Neuronal stem cell (in vitro differentiated cells): Measurements from ENCODE around the gene MLLT3.

Experiments
- DNase-seq: peaks from one replicate; pipeline ENCODE4 v3.0.0-alpha.2; 2013; ENCODE audit warnings: low spot score
- H2AFZ ChIP-seq: one replicate; pipeline ENCODE4 v1.6.1; 2013; ENCODE audit warnings: mild to moderate bottlenecking, low read length, inconsistent platforms
- H2AK5ac ChIP-seq: 2 replicates; pipeline ENCODE4 v1.6.1; 2013; ENCODE audit warnings: low read depth, mild to moderate bottlenecking, inconsistent platforms, low read length, moderate library complexity, mixed read lengths
- H2BK120ac ChIP-seq: 2 replicates; pipeline ENCODE4 v1.6.1; 2013; ENCODE audit warnings: low read depth, mild to moderate bottlenecking, inconsistent platforms, low read length, moderate library complexity, mixed read lengths
- H2BK12ac ChIP-seq: one replicate; pipeline ENCODE4 v1.6.1; 2013; ENCODE audit warnings: low read length, inconsistent platforms
- H2BK15ac ChIP-seq: 2 replicates; pipeline ENCODE4 v1.6.1; 2013; ENCODE audit warnings: mild to moderate bottlenecking, low read length, inconsistent platforms, mixed read lengths
- H2BK5ac ChIP-seq: one replicate; pipeline ENCODE4 v1.6.1; 2013; ENCODE audit warnings: inconsistent platforms, mild to moderate bottlenecking, low read length, moderate library complexity
- H3K14ac ChIP-seq: one replicate; pipeline ENCODE4 v1.6.1; 2013; ENCODE audit warnings: low read length, inconsistent platforms
- H3K18ac ChIP-seq: 2 replicates; pipeline ENCODE4 v1.6.1; 2013; ENCODE audit warnings: low read length, inconsistent platforms
- H3K23ac ChIP-seq: 2 replicates; pipeline ENCODE4 v1.6.1; 2013; ENCODE audit warnings: low read depth, mild to moderate bottlenecking, mixed read lengths, low read length, inconsistent platforms; ENCODE audit not compliant: poor library complexity
- H3K27ac ChIP-seq: replicated peaks from 3 replicates; pipeline ENCODE4 v1.5.1; 2013; ENCODE audit warnings: low read length, inconsistent platforms
- H3K27me3 ChIP-seq, 3 experiments: 2 replicates each; pipeline ENCODE4 v1.6.1; 2013; ENCODE audit warnings: low read length in 3 of 3, mild to moderate bottlenecking in 2 of 3, inconsistent platforms in 1 of 3, low read depth in 1 of 3, mixed read lengths in 1 of 3, moderate library complexity in 1 of 3; ENCODE audit not compliant: control insufficient read depth in 3 of 3, insufficient read depth in 3 of 3
- H3K36me3 ChIP-seq, 2 donors: replicated peaks in 1 of 2; 2 replicates each; pipeline ENCODE4 v1.6.1; 2013; ENCODE audit warnings: low read length in 2 of 2; ENCODE audit not compliant: control insufficient read depth in 2 of 2, insufficient read depth in 2 of 2
- H3K4ac ChIP-seq: 2 replicates; pipeline ENCODE4 v1.6.1; 2013; ENCODE audit warnings: inconsistent platforms, mild to moderate bottlenecking, low read length, moderate library complexity
- H3K4me1 ChIP-seq, 2 donors: 1 replicate in 1 of 2; 2 replicates in 1 of 2; pipeline ENCODE4 v1.6.1; 2013; ENCODE audit warnings: low read length in 2 of 2, low read depth in 1 of 2; ENCODE audit not compliant: control insufficient read depth in 2 of 2, insufficient read depth in 1 of 2
- H3K4me2 ChIP-seq: one replicate; pipeline ENCODE4 v1.6.1; 2013; ENCODE audit warnings: mild to moderate bottlenecking, low read length, inconsistent platforms; ENCODE audit not compliant: insufficient read depth, poor library complexity, severe bottlenecking
- H3K4me3 ChIP-seq, 2 donors: 2 replicates each; pipeline ENCODE4 v1.5.1; 2013; ENCODE audit warnings: low read length in 2 of 2, mild to moderate bottlenecking in 2 of 2, inconsistent platforms in 1 of 2, moderate library complexity in 1 of 2
- H3K79me1 ChIP-seq: one replicate; pipeline ENCODE4 v1.6.1; 2013; ENCODE audit warnings: low read depth, mild to moderate bottlenecking, inconsistent platforms, low read length, moderate library complexity
- H3K9ac ChIP-seq: one replicate; pipeline ENCODE4 v1.6.1; 2013; ENCODE audit warnings: mild to moderate bottlenecking, low read depth, low read length, inconsistent platforms; ENCODE audit not compliant: poor library complexity
- H3K9me3 ChIP-seq, 2 donors: replicated peaks in 1 of 2; 2 replicates each; pipeline versions ENCODE3 to v1.6.1; 2013; ENCODE audit warnings: low read length in 2 of 2, mild to moderate bottlenecking in 2 of 2, inconsistent platforms in 1 of 2, low read depth in 1 of 2, mixed read lengths in 1 of 2, moderate library complexity in 1 of 2; ENCODE audit not compliant: control insufficient read depth in 2 of 2, insufficient read depth in 1 of 2
- H4K8ac ChIP-seq: one replicate; pipeline ENCODE4 v1.6.1; 2013; ENCODE audit warnings: low read depth, mild to moderate bottlenecking, inconsistent platforms, low read length, moderate library complexity
- H4K91ac ChIP-seq: one replicate; pipeline ENCODE4 v1.6.1; 2013; ENCODE audit warnings: low read length, low read depth, mild to moderate bottlenecking, inconsistent platforms; ENCODE audit not compliant: poor library complexity
- WGBS, 2 donors: extraction: QIAGEN DNeasy Blood & Tissue Kit; methylation state at CpG; one replicate each; pipeline ENCODE4 v1.1.7; 2013; ENCODE audit warnings: missing lambda C conversion rate in 2 of 2, mixed read lengths in 1 of 2; ENCODE audit not compliant: insufficient read length in 2 of 2, insufficient replicate concordance in 1 of 2; ENCODE audit errors: extremely low coverage in 2 of 2; 5-methylcytosine and 5-hydroxymethylcytosine counted together

The MLLT3 gene

GRCh38 chr9:20447291-20447690 lies 175.0 kb downstream of the MLLT3 start:
- no peaks in the 10 kb centered on the region for H3K79me1 ChIP-seq
- no peaks in the 10 kb centered on the region for H3K36me3 ChIP-seq
- no peak overlapping the region for H2BK5ac ChIP-seq
- H4K8ac ChIP-seq, result no peak overlapping the region
- no peak overlapping the region for H3K23ac ChIP-seq
- H3K9ac ChIP-seq, result no peak overlapping the region
- no peaks in the 10 kb centered on the region for H3K4me1 ChIP-seq
- no peak overlapping the region for H2BK12ac ChIP-seq
- no peak overlapping the region for H2AFZ ChIP-seq
- no peak overlapping the region for H3K4me3 ChIP-seq
- no peaks in the 10 kb centered on the region for H3K9me3 ChIP-seq
- H4K91ac ChIP-seq, result no peak overlapping the region
- no peak overlapping the region for H3K4me2 ChIP-seq
- DNase-seq, result no peak
- H3K18ac ChIP-seq, result no peak overlapping the region
- no peak overlapping the region for H2AK5ac ChIP-seq
- H2BK120ac ChIP-seq, result no peak overlapping the region
- no peaks in the 10 kb centered on the region for H3K27me3 ChIP-seq
- no peak overlapping the region for H3K14ac ChIP-seq
- no peak overlapping the region for H3K4ac ChIP-seq
- H3K27ac ChIP-seq, result no peak overlapping the region
- H2BK15ac ChIP-seq, result no peak overlapping the region

GRCh38 chr9:20446248-20446647 lies 176.1 kb downstream of the MLLT3 start:
- H3K14ac ChIP-seq, result no peak overlapping the region
- no peak overlapping the region for H2AFZ ChIP-seq
- H3K4me1 ChIP-seq, result no peaks in the 10 kb centered on the region
- H3K79me1 ChIP-seq, result no peaks in the 10 kb centered on the region
- H2AK5ac ChIP-seq, result no peak overlapping the region
- no peaks in the 10 kb centered on the region for H3K9me3 ChIP-seq
- no peaks in the 10 kb centered on the region for H3K27me3 ChIP-seq
- H2BK15ac ChIP-seq, result no peak overlapping the region
- no peak overlapping the region for H2BK5ac ChIP-seq
- H2BK120ac ChIP-seq, result no peak overlapping the region
- no peak overlapping the region for H2BK12ac ChIP-seq
- no peak overlapping the region for H3K4ac ChIP-seq
- H3K4me3 ChIP-seq, result no peak overlapping the region
- H4K91ac ChIP-seq, result no peak overlapping the region
- no peak overlapping the region for H3K27ac ChIP-seq
- H3K23ac ChIP-seq, result no peak overlapping the region
- no peak overlapping the region for H3K18ac ChIP-seq
- no CpG with 5 or more reads among the region's 5 CpGs for WGBS, 2 donors
- H3K9ac ChIP-seq, result no peak overlapping the region
- H4K8ac ChIP-seq, result no peak overlapping the region
- DNase-seq, result no peak
- H3K36me3 ChIP-seq, result no peaks in the 10 kb centered on the region
- no peak overlapping the region for H3K4me2 ChIP-seq

GRCh38 chr9:20442461-20443319 lies 179.6 kb downstream of the MLLT3 start:
- Histone ChIP-seq H2BK120ac (no peak overlapping the region), H2BK5ac (no peak overlapping the region), H4K91ac (no peak overlapping the region), H3K36me3 (no peaks in the 10 kb centered on the region), H3K4me3 (no peak overlapping the region), H2BK15ac (no peak overlapping the region), H3K27ac (no peak overlapping the region), H3K23ac (no peak overlapping the region), H2BK12ac (no peak overlapping the region), H3K14ac (no peak overlapping the region), H3K4ac (no peak overlapping the region), H2AFZ (no peak overlapping the region), H3K27me3 (no peaks in the 10 kb centered on the region), H3K18ac (no peak overlapping the region), H3K9me3 (no peaks in the 10 kb centered on the region), H4K8ac (no peak overlapping the region), H2AK5ac (no peak overlapping the region), H3K4me1 (peaks cover 0 to 2% of the 10 kb centered on the region in 2 donors), H3K4me2 (no peak overlapping the region), H3K9ac (no peak overlapping the region), H3K79me1 (no peaks in the 10 kb centered on the region)
- no CpG with 5 or more reads among the region's 3 CpGs for WGBS, 2 donors
- DNase-seq, result no peak

- no peak for DNase-seq
- Histone ChIP-seq H2BK120ac (no peak overlapping the region), H3K36me3 (no peaks in the 10 kb centered on the region), H2BK12ac (no peak overlapping the region), H2BK5ac (no peak overlapping the region), H3K79me1 (no peaks in the 10 kb centered on the region), H3K9me3 (no peaks in the 10 kb centered on the region), H4K91ac (no peak overlapping the region), H3K4me1 (peaks cover 0 to 2% of the 10 kb centered on the region in 2 donors), H3K23ac (no peak overlapping the region), H3K4me2 (no peak overlapping the region), H3K9ac (no peak overlapping the region), H2AFZ (no peak overlapping the region), H3K18ac (no peak overlapping the region), H3K14ac (no peak overlapping the region), H3K27ac (no peak overlapping the region), H4K8ac (no peak overlapping the region), H2AK5ac (no peak overlapping the region), H3K4ac (no peak overlapping the region), H3K27me3 (no peaks in the 10 kb centered on the region), H2BK15ac (no peak overlapping the region), H3K4me3 (no peak overlapping the region)
- WGBS, 2 donors, result no CpG with 5 or more reads among the region's 4 CpGs
These were observed 180.4 kb downstream of the MLLT3 start for GRCh38 chr9:20441711-20442423.
